DND-41 (cell line): ENCODE data around the gene SLC30A3.

ENCODE experiments used
- EZH2 ChIP-seq: IDR thresholded peaks from 3 replicates; pipeline ENCODE4 v1.6.1; 2012; ENCODE audit warnings: borderline replicate concordance, low read depth, mild to moderate bottlenecking, moderate library complexity, low read length, inconsistent platforms; ENCODE audit not compliant: severe bottlenecking
- TF ChIP-seq, protein P1 (sequence below): IDR thresholded peaks from 2 replicates; pipeline ENCODE4 v1.5.1; 2012; ENCODE audit warnings: borderline replicate concordance, low read length, moderate library complexity, mild to moderate bottlenecking; ENCODE audit not compliant: poor library complexity, severe bottlenecking; ENCODE audit errors: extremely low read depth

DNA sequence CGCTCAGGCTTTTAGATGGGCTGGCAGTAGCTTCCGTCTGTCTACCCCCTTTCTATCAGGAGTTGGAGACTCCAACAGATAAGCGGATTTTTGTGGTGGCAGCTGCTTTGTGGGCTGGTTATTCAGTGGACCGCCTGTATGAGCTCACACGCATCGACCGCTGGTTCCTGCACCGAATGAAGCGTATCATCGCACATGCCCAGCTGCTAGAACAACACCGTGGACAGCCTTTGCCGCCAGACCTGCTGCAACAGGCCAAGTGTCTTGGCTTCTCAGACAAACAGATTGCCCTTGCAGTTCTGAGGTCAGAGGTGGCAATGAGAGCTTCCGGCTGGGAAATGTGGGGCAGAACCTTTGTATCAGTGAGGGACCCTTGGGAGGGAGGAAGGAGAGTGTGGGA is 30.9 kb downstream of the SLC30A3 start:
- TF ChIP-seq, protein P1, sequence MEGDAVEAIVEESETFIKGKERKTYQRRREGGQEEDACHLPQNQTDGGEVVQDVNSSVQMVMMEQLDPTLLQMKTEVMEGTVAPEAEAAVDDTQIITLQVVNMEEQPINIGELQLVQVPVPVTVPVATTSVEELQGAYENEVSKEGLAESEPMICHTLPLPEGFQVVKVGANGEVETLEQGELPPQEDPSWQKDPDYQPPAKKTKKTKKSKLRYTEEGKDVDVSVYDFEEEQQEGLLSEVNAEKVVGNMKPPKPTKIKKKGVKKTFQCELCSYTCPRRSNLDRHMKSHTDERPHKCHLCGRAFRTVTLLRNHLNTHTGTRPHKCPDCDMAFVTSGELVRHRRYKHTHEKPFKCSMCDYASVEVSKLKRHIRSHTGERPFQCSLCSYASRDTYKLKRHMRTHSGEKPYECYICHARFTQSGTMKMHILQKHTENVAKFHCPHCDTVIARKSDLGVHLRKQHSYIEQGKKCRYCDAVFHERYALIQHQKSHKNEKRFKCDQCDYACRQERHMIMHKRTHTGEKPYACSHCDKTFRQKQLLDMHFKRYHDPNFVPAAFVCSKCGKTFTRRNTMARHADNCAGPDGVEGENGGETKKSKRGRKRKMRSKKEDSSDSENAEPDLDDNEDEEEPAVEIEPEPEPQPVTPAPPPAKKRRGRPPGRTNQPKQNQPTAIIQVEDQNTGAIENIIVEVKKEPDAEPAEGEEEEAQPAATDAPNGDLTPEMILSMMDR, result no peak
- no peak for TF ChIP-seq EZH2
